ENCODE data around the gene PIGQ. TPM values are rescaled to one million over a fixed set of nuclear protein-coding genes. Genes with fewer than 3 reads are reported as not detected.

The PIGQ gene
- total RNA-seq, 1 experiment from 2014 or later, result 45.6 TPM

DNA sequence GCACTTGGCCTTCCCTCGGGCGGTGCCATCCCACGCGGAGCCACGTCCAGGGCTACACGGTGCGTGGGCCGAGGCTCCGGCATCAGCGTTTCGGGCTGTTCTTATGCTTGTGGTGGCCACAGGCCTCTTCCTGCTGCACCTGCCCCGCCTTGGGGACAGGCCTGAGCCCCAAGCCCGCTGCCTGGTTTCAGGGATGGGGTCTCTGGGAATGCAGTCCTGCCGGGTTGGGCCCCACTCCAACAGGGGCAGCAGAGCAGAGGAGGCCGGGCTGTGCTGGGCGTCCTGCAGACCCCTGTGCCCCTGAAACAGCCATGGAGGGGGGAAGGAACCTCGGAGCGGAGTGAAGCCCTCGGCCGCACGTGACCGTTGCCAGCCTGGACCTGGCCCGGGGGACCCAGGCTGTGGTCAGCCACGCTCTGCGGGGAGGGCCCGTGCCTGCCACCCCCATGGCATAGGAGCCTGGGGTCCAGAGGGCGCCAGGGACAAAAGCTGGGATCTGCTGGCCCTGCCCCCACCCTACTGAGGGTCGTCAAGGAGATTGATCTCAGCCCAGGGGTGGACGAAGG is 60.6 kb downstream of the PIGQ start:
- no peak for DNase-seq (ENCODE audit: unreplicated experiment)
- Mint-ChIP-seq H3K4me3 (ENCODE audit: unreplicated experiment) (no peak overlapping the region), H3K27ac (ENCODE audit: low read depth, unreplicated experiment) (no peak overlapping the region), H3K9me3 (ENCODE audit: unreplicated experiment) (no peaks in the 10 kb centered on the region), H3K27me3 (ENCODE audit: insufficient read depth, unreplicated experiment) (no peaks in the 10 kb centered on the region), H3K36me3 (ENCODE audit: insufficient read depth, unreplicated experiment) (peaks cover 26% of the 10 kb centered on the region), H3K4me1 (ENCODE audit: insufficient read depth, unreplicated experiment) (peaks cover 23% of the 10 kb centered on the region)
- POLR2A ChIA-PET, result interaction anchor here (1.0 to 4.7 kb wide), 2 partner anchors 9 to 38 kb away, joined by 3 to 53 read pairs; partner anchors contain the start of gene RAB40C
- CTCF ChIA-PET, result no interaction called here
- intact Hi-C loops (cut with micrococcal nuclease), result no loop called here
- BruUV-seq (replicated peaks), result no TSS peak
- TF ChIP-seq, protein P1, sequence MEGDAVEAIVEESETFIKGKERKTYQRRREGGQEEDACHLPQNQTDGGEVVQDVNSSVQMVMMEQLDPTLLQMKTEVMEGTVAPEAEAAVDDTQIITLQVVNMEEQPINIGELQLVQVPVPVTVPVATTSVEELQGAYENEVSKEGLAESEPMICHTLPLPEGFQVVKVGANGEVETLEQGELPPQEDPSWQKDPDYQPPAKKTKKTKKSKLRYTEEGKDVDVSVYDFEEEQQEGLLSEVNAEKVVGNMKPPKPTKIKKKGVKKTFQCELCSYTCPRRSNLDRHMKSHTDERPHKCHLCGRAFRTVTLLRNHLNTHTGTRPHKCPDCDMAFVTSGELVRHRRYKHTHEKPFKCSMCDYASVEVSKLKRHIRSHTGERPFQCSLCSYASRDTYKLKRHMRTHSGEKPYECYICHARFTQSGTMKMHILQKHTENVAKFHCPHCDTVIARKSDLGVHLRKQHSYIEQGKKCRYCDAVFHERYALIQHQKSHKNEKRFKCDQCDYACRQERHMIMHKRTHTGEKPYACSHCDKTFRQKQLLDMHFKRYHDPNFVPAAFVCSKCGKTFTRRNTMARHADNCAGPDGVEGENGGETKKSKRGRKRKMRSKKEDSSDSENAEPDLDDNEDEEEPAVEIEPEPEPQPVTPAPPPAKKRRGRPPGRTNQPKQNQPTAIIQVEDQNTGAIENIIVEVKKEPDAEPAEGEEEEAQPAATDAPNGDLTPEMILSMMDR (IDR thresholded peaks at IDR 0.05; ENCODE audit: unreplicated experiment), result no peak

- peak; percentile 45 for DNase-seq (ENCODE audit: unreplicated experiment)
- no TSS peak for BruUV-seq (replicated peaks)
- POLR2A ChIA-PET, result interaction anchor here (1.0 kb wide), 1 partner anchor 9 kb away, joined by 3 read pairs; no protein-coding TSS in a partner anchor
- intact Hi-C loops (cut with micrococcal nuclease), result no loop called here
- H3K36me3 Mint-ChIP-seq (ENCODE audit: insufficient read depth, unreplicated experiment), result peaks cover 26% of the 10 kb centered on the region
- TF ChIP-seq, protein P1 (IDR thresholded peaks at IDR 0.05; ENCODE audit: unreplicated experiment), result no peak
- peak within 1 kb of the TSS; percentile 10 for H3K4me3 Mint-ChIP-seq (ENCODE audit: unreplicated experiment)
- H3K4me1 Mint-ChIP-seq (ENCODE audit: insufficient read depth, unreplicated experiment), result peaks cover 23% of the 10 kb centered on the region
- CTCF ChIA-PET, result interaction anchor here (0.6 kb wide), 1 partner anchor 20 kb away, joined by 3 read pairs; no protein-coding TSS in a partner anchor
- no peaks in the 10 kb centered on the region for H3K27me3 Mint-ChIP-seq (ENCODE audit: insufficient read depth, unreplicated experiment)
- H3K27ac Mint-ChIP-seq (ENCODE audit: low read depth, unreplicated experiment), result no peak within 1 kb of the TSS
- no peaks in the 10 kb centered on the region for H3K9me3 Mint-ChIP-seq (ENCODE audit: unreplicated experiment)
These were observed 61.1 kb downstream of the PIGQ start, which contains the start of gene WFIKKN1 for GRCh38 chr16:630815-631405. Gene WFIKKN1 (plus strand): TSS chr16:630985. CDS start chr16:631254, 269 bp downstream.

GRCh38 chr16:631808-632358 is 62.1 kb downstream of the PIGQ start:
- Mint-ChIP-seq H3K36me3 (ENCODE audit: insufficient read depth, unreplicated experiment) (peaks cover 29% of the 10 kb centered on the region), H3K4me3 (ENCODE audit: unreplicated experiment) (peak overlapping the region; percentile 10), H3K27ac (ENCODE audit: low read depth, unreplicated experiment) (no peak overlapping the region), H3K27me3 (ENCODE audit: insufficient read depth, unreplicated experiment) (no peaks in the 10 kb centered on the region), H3K9me3 (ENCODE audit: unreplicated experiment) (no peaks in the 10 kb centered on the region), H3K4me1 (ENCODE audit: insufficient read depth, unreplicated experiment) (peaks cover 17% of the 10 kb centered on the region)
- intact Hi-C loops (cut with micrococcal nuclease), result no loop called here
- no peak for DNase-seq (ENCODE audit: unreplicated experiment)
- CTCF ChIA-PET, result no interaction called here
- TF ChIP-seq, protein P1 (IDR thresholded peaks at IDR 0.05; ENCODE audit: unreplicated experiment), result no peak
- POLR2A ChIA-PET, result no interaction called here
- no TSS peak for BruUV-seq (replicated peaks)

DNA sequence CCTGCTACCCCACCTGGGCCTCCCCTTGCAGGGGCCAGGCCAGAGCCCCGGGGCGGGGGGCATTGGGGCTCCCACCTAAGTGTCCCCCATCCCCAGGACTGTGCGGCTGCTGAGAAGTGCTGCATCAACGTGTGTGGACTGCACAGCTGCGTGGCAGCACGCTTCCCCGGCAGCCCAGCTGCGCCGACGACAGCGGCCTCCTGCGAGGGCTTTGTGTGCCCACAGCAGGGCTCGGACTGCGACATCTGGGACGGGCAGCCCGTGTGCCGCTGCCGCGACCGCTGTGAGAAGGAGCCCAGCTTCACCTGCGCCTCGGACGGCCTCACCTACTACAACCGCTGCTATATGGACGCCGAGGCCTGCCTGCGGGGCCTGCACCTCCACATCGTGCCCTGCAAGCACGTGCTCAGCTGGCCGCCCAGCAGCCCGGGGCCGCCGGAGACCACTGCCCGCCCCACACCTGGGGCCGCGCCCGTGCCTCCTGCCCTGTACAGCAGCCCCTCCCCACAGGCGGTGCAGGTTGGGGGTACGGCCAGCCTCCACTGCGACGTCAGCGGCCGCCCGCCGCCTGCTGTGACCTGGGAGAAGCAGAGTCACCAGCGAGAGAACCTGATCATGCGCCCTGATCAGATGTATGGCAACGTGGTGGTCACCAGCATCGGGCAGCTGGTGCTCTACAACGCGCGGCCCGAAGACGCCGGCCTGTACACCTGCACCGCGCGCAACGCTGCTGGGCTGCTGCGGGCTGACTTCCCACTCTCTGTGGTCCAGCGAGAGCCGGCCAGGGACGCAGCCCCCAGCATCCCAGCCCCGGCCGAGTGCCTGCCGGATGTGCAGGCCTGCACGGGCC is 62.9 kb downstream of the PIGQ start:
- H3K27ac Mint-ChIP-seq (ENCODE audit: low read depth, unreplicated experiment), result no peak overlapping the region
- peaks cover 9% of the 10 kb centered on the region for H3K4me1 Mint-ChIP-seq (ENCODE audit: insufficient read depth, unreplicated experiment)
- no peak for DNase-seq (ENCODE audit: unreplicated experiment)
- TF ChIP-seq, protein P1 (IDR thresholded peaks at IDR 0.05; ENCODE audit: unreplicated experiment), result no peak
- H3K4me3 Mint-ChIP-seq (ENCODE audit: unreplicated experiment), result no peak overlapping the region
- ChIA-PET CTCF (no interaction called here), POLR2A (interaction anchor here (1.3 kb wide), 1 partner anchor 11 kb away, joined by 5 read pairs; no protein-coding TSS in a partner anchor)
- intact Hi-C loops (cut with micrococcal nuclease), result no loop called here
- H3K27me3 Mint-ChIP-seq (ENCODE audit: insufficient read depth, unreplicated experiment), result no peaks in the 10 kb centered on the region
- no peaks in the 10 kb centered on the region for H3K9me3 Mint-ChIP-seq (ENCODE audit: unreplicated experiment)
- no TSS peak for BruUV-seq (replicated peaks)
- peaks cover 26% of the 10 kb centered on the region for H3K36me3 Mint-ChIP-seq (ENCODE audit: insufficient read depth, unreplicated experiment)
